ENCODE results near the gene TAF1B. TPM values are rescaled to one million over a fixed set of nuclear protein-coding genes. Genes with fewer than 3 reads are reported as not detected.
A peak's percentile ranks its signal among the peaks of the same experiment; 100 is the strongest.
"Not testable (repeated sequence)": the region's sequence is repeated elsewhere in the genome, so short reads cannot be mapped to it uniquely, and the experiment has no call there.

The TAF1B gene
- total RNA-seq, 1 donor from 2014 or later: 44.3 TPM

- no peak for DNase-seq (ENCODE audit: low spot score)
Measured at GRCh38 chr2:9830685-9831410, 12.4 kb upstream of the TAF1B start.

- no peak for DNase-seq (ENCODE audit: low spot score)
Measured at GRCh38 chr2:9831670-9832069, 11.6 kb upstream of the TAF1B start.

GRCh38 chr2:9832586-9832985 lies 10.7 kb upstream of the TAF1B start:
- no peak for DNase-seq (ENCODE audit: low spot score)

- DNase-seq (ENCODE audit: low spot score): not testable (repeated sequence)
Measured at GRCh38 chr2:9835068-9835467, 8.2 kb upstream of the TAF1B start.

GRCh38 chr2:9836074-9836473 lies 7.2 kb upstream of the TAF1B start:
- no peak for DNase-seq (ENCODE audit: low spot score)

- DNase-seq (ENCODE audit: low spot score): no peak
Measured at GRCh38 chr2:9836517-9836916, 6.8 kb upstream of the TAF1B start.

- peak; percentile 34 for DNase-seq (ENCODE audit: low spot score)
Measured at GRCh38 chr2:9837451-9837850, 5.8 kb upstream of the TAF1B start.

- DNase-seq (ENCODE audit: low spot score): no peak
Measured at GRCh38 chr2:9838391-9838790, 4.9 kb upstream of the TAF1B start.

- no peak for DNase-seq (ENCODE audit: low spot score)
Measured at GRCh38 chr2:9842487-9843228, 616 bp upstream of the TAF1B start.

GRCh38 chr2:9844036-9844483 lies 786 bp downstream of the TAF1B start:
- no peak for DNase-seq (ENCODE audit: low spot score)

- peak; percentile 9 for DNase-seq (ENCODE audit: low spot score)
Measured at GRCh38 chr2:9844576-9844975, 1.3 kb downstream of the TAF1B start.

- no peak for DNase-seq (ENCODE audit: low spot score)
Measured at GRCh38 chr2:9846554-9846953, 3.3 kb downstream of the TAF1B start.

- no peak for DNase-seq (ENCODE audit: low spot score)
Measured at GRCh38 chr2:9847140-9847539, 3.9 kb downstream of the TAF1B start.

GRCh38 chr2:9852881-9853280 lies 9.6 kb downstream of the TAF1B start:
- no peak for DNase-seq (ENCODE audit: low spot score)

GRCh38 chr2:9857814-9858729 lies 14.8 kb downstream of the TAF1B start:
- no peak for DNase-seq (ENCODE audit: low spot score)

GRCh38 chr2:9858730-9859068 lies 15.4 kb downstream of the TAF1B start:
- no peak for DNase-seq (ENCODE audit: low spot score)

GRCh38 chr2:9860922-9861580 lies 17.8 kb downstream of the TAF1B start:
- not testable (repeated sequence) for DNase-seq (ENCODE audit: low spot score)

- DNase-seq (ENCODE audit: low spot score): no peak
Measured at GRCh38 chr2:9867881-9868280, 24.6 kb downstream of the TAF1B start.

- DNase-seq (ENCODE audit: low spot score): no peak
Measured at GRCh38 chr2:9873337-9873736, 30.1 kb downstream of the TAF1B start.

GRCh38 chr2:9877026-9877425 lies 33.8 kb downstream of the TAF1B start:
- no peak for DNase-seq (ENCODE audit: low spot score)

- DNase-seq (ENCODE audit: low spot score): no peak
Measured at GRCh38 chr2:9877726-9878125, 34.5 kb downstream of the TAF1B start.

Data from umbilical cord (tissue), 2 donors.